Measurements from ENCODE around the gene TTLL11.

Gene TTLL11

DNA sequence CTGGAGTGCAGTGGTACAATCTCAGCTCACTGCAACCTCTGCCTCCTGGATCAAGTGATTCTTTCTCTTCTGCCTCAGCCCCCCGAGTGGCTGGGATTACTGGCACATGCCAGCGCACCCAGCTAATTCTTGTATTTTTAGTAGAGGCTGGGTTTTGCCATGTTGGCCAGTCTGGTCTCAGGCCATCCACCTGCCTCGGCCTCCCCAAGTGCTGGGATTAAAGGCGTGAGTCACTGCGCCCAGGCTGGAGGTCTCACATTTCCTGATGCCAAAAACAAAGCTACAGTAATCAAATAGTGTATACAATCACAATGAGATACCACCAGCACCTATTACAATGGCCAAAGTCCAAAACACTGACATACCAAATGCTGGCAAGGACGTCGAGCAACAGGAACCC is 51.1 kb downstream of the TTLL11 start:
- ChIA-PET POLR2A (no interaction called here), CTCF (interaction anchor here (1.3 to 2.1 kb wide), 2 partner anchors 17 to 57 kb away, joined by 3 to 4 read pairs; no protein-coding TSS in a partner anchor)

GRCh38 chr9:122040561-122041242 is 52.4 kb downstream of the TTLL11 start:
- TF ChIP-seq CTCF (IDR thresholded peaks at IDR 0.05; ENCODE audit: control extremely low read depth, extremely low read depth, low read depth, missing control alignments) = no peak
- no peak for DNase-seq (ENCODE audit: extremely low spot score)
- ChIA-PET CTCF (interaction anchor here (1.1 to 2.1 kb wide), 2 partner anchors 59 to 458 kb away, joined by 3 to 4 read pairs; no protein-coding TSS in a partner anchor), POLR2A (no interaction called here)

More for the DNA sequence above, 51.1 kb downstream of the TTLL11 start:
- DNase-seq (ENCODE audit: extremely low spot score) = no peak
- TF ChIP-seq CTCF (IDR thresholded peaks at IDR 0.05; ENCODE audit: control extremely low read depth, extremely low read depth, low read depth, missing control alignments) = no peak

GRCh38 chr9:122039234-122039633 is 53.9 kb downstream of the TTLL11 start:
- CTCF ChIA-PET = no interaction called here
- DNase-seq (ENCODE audit: extremely low spot score) = no peak
- no peak for TF ChIP-seq CTCF (IDR thresholded peaks at IDR 0.05; ENCODE audit: control extremely low read depth, extremely low read depth, low read depth, missing control alignments)
- POLR2A ChIA-PET = no interaction called here

DNA sequence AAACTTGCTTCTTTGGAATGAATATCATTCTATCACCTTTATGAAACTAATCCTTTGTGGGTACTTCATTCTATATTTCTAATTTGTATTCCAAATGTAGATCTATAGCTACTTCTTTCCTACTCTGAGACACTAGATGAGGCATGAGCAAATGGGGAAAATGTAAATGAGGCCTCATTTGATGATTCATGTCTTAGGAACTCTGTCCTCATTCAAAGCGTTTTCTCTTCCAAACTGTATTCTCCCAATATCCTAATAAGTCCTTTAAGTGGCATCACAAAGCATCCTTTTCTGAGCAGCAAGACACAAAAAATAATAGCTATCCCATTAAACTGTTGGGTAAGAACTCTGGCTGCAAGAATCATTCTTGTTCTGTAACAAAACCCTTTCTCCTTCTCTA is 56.1 kb downstream of the TTLL11 start:
- no peak for TF ChIP-seq CTCF (IDR thresholded peaks at IDR 0.05; ENCODE audit: control extremely low read depth, extremely low read depth, low read depth, missing control alignments)
- no peak for DNase-seq (ENCODE audit: extremely low spot score)
- POLR2A ChIA-PET = no interaction called here
- CTCF ChIA-PET = interaction anchor here (1.3 to 1.7 kb wide), 2 partner anchors 11 to 13 kb away, joined by 4 to 7 read pairs; no protein-coding TSS in a partner anchor

GRCh38 chr9:122036408-122036807 is 56.7 kb downstream of the TTLL11 start:
- CTCF ChIA-PET = interaction anchor here (1.3 to 1.7 kb wide), 2 partner anchors 11 to 12 kb away, joined by 4 to 7 read pairs; no protein-coding TSS in a partner anchor
- TF ChIP-seq CTCF (IDR thresholded peaks at IDR 0.05; ENCODE audit: control extremely low read depth, extremely low read depth, low read depth, missing control alignments) = no peak
- POLR2A ChIA-PET = no interaction called here
- no peak for DNase-seq (ENCODE audit: extremely low spot score)

GRCh38 chr9:122033775-122034373 is 59.2 kb downstream of the TTLL11 start:
- no peak for TF ChIP-seq CTCF (IDR thresholded peaks at IDR 0.05; ENCODE audit: control extremely low read depth, extremely low read depth, low read depth, missing control alignments)
- DNase-seq (ENCODE audit: extremely low spot score) = no peak
- ChIA-PET CTCF (interaction anchor here (1.1 to 2.2 kb wide), 3 partner anchors 9 to 91 kb away, joined by 3 to 6 read pairs (median 4); no protein-coding TSS in a partner anchor), POLR2A (no interaction called here)

Measured in GM10248 (cell line).